SKM-1 treated with dmso at 0.1 percent for 144 hours (cell line): ENCODE data around the gene NTS.

Experiments used
- DNase-seq: peaks from one replicate; lab custom pipeline; 2025; ENCODE audit not compliant: unreplicated experiment; lab: John Stamatoyannopoulos, UW

Gene NTS

GRCh38 chr12:85920324-85920947 is 46.3 kb downstream of the NTS start:
- DNase-seq = peak; percentile 12

- no peak for DNase-seq
These were observed 49.8 kb downstream of the NTS start for GRCh38 chr12:85923767-85924331.

- no peak for DNase-seq
These were observed 53.1 kb downstream of the NTS start for GRCh38 chr12:85927166-85927565.
